Testis (tissue), 3 donors: ENCODE data around the gene CNPY4. TPM values are rescaled to one million over a fixed set of nuclear protein-coding genes. Genes with fewer than 3 reads are reported as not detected.

Experiments
- DNase-seq: peaks from one replicate; pipeline ENCODE4 v3.0.0-alpha.2; 2019
- H3K27ac ChIP-seq, 2 donors: fragments of 200-600 bp; sonication (generic); one replicate each; pipeline ENCODE4 v1.5.1; 2019
- H3K27me3 ChIP-seq: fragments of 200-600 bp; sonication (generic); one replicate; pipeline ENCODE4 v1.5.1; 2019
- H3K36me3 ChIP-seq: fragments of 200-600 bp; sonication (generic); one replicate; pipeline ENCODE4 v1.5.1; 2017; ENCODE audit warnings: low read depth; ENCODE audit errors: missing control alignments
- H3K4me1 ChIP-seq: fragments of 200-600 bp; sonication (generic); one replicate; pipeline ENCODE4 v1.5.1; 2019
- H3K4me3 ChIP-seq, 2 donors: fragments of 200-600 bp; sonication (generic); one replicate each; pipeline ENCODE4 v1.5.1; 2017 to 2019
- H3K9me3 ChIP-seq: fragments of 200-600 bp; sonication (generic); one replicate; pipeline ENCODE4 v1.5.1; 2017
- POLR2A ChIP-seq: fragments of 450-650 bp; IDR thresholded peaks from one replicate; pipeline ENCODE4 v1.6.1; 2017; ENCODE audit warnings: antibody characterized with exemption, mild to moderate bottlenecking, moderate library complexity
- WGBS, 2 donors: methylation state at CpG; one replicate each; pipeline ENCODE4 v1.1.5; 2018; 5-methylcytosine and 5-hydroxymethylcytosine counted together
- intact Hi-C: fragments of 100-400 bp; cut with DNase I; formaldehyde crosslinking; loops from one replicate; pipeline ENCODE4 v1.15.1; 2023; ENCODE audit warnings: low total_unique reads
- polyA plus RNA-seq: library from polyadenylated mRNA; stranded (reverse); fragments of 350-450 nt; fragmentation: Illumina TruSeq; extraction: RNeasy Lipid Tissue Mini Kit (QIAGEN cat#74804); gene quantifications from one replicate; pipeline ENCODE4 v1.2.3, GENCODE V29; 2014; ENCODE audit warnings: low read depth, low replicate concordance; ENCODE audit not compliant: insufficient read depth
- total RNA-seq, 2 donors: library from RNA; depleted of rRNA; stranded (reverse); fragments of >200 nt; gene quantifications; one replicate each; pipeline ENCODE4 v1.2.3, GENCODE V29; 2016
- TF ChIP-seq, protein P1 (sequence below), 3 experiments: fragments of 450-650 bp in 2 of 3; fragments of 200-600 bp in 1 of 3; sonication (generic) in 1 of 3; IDR thresholded peaks; one replicate each; pipeline ENCODE4 v1.5.1; 2016 to 2019; ENCODE audit warnings: antibody characterized with exemption in 3 of 3, mild to moderate bottlenecking in 2 of 3, moderate library complexity in 1 of 3

CNPY4 gene
- total and polyA plus RNA-seq, 3 donors from 2014 or later = 14.3 to 22.2 (median 19.3) TPM

DNA sequence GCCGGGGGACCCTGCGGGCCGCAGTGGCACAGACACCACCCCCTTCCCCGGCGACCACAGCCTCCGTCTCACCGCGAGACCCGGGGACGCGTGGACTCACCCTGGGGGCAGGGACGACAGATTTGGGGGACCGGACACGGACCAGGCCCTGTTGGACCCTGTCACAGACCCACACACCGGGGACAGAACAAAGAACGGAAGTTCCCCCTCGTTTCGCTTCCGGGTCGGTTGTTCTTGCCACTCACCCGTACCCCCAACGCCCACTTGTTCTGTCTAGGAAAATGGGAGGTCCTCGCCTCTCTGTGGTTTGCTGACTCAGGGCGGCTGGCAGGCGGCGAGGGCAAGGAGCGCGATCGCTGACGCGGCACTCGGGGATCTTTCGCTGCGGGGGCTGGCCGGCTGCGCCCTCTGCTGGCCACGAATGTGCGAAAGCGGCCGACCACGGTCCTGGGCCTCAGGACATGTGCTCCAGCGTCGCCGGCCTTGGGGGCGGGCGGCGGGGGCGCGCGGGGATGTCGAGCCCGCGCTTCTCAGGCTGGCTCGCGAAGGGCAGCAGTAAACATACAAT is 37.8 kb upstream of the CNPY4 start, which contains the start of gene ZNF3:
Gene ZNF3, minus strand, starts transcription at position 189 of the 568 bp plus-strand sequence. CDS start 4,366 bp downstream, outside the sequence.
- TF ChIP-seq POLR2A = no peak
- TF ChIP-seq, protein P1, sequence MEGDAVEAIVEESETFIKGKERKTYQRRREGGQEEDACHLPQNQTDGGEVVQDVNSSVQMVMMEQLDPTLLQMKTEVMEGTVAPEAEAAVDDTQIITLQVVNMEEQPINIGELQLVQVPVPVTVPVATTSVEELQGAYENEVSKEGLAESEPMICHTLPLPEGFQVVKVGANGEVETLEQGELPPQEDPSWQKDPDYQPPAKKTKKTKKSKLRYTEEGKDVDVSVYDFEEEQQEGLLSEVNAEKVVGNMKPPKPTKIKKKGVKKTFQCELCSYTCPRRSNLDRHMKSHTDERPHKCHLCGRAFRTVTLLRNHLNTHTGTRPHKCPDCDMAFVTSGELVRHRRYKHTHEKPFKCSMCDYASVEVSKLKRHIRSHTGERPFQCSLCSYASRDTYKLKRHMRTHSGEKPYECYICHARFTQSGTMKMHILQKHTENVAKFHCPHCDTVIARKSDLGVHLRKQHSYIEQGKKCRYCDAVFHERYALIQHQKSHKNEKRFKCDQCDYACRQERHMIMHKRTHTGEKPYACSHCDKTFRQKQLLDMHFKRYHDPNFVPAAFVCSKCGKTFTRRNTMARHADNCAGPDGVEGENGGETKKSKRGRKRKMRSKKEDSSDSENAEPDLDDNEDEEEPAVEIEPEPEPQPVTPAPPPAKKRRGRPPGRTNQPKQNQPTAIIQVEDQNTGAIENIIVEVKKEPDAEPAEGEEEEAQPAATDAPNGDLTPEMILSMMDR (IDR thresholded peaks at IDR 0.05) = peak; percentile 93 to 98 (median 95)
- Histone ChIP-seq H3K9me3 (no peaks in the 10 kb centered on the region), H3K4me3 (peak within 1 kb of the TSS; percentile 95 to 97), H3K27ac (peak within 1 kb of the TSS in 1 of 2 donors; percentile 71), H3K27me3 (no peaks in the 10 kb centered on the region), H3K4me1 (peaks cover 17% of the 10 kb centered on the region), H3K36me3 (no peaks in the 10 kb centered on the region)
- intact Hi-C loops = loop anchor here (10.0 kb wide), 1 partner anchor 87 kb away; no protein-coding TSS in a partner anchor
- peak; percentile 99 for DNase-seq
- 1% methylated on average over 18 to 35 of the region's 55 CpGs for WGBS, 2 donors

DNA sequence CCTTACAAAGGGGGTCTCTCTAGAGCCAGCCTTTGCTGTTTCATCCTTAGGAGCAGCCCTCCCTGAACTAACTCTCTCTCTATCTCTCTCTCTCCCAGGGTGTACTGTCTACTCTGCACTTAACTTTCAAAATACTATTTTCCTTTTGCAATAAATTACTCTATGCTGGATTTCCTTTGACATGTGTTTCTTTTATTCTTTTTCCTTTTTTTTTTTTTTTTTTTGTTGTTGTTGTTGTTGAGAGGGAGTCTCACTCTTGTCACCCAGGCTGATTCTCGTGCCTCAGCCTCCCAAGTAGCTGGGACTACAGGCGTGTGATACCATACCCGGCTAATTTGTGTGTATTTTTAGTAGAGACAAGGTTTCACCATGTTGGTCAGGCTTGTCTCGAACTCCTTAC is 36.5 kb upstream of the CNPY4 start:
- Histone ChIP-seq H3K4me3 (peak overlapping the region in 1 of 2 donors; percentile 97), H3K4me1 (peaks cover 17% of the 10 kb centered on the region), H3K36me3 (no peaks in the 10 kb centered on the region), H3K27ac (peak overlapping the region in 1 of 2 donors; percentile 67), H3K9me3 (no peaks in the 10 kb centered on the region), H3K27me3 (no peaks in the 10 kb centered on the region)
- no peak for DNase-seq
- TF ChIP-seq, protein P1 (IDR thresholded peaks at IDR 0.05) = no peak
- no peak for TF ChIP-seq POLR2A
- intact Hi-C loops = loop anchor here (10.0 kb wide), 1 partner anchor 88 kb away; no protein-coding TSS in a partner anchor
- WGBS, 2 donors = 66% methylated on average over 4 of the region's 4 CpGs

- Histone ChIP-seq H3K9me3 (no peaks in the 10 kb centered on the region), H3K36me3 (no peaks in the 10 kb centered on the region), H3K4me1 (peaks cover 23% of the 10 kb centered on the region), H3K4me3 (no peak overlapping the region), H3K27ac (no peak overlapping the region), H3K27me3 (no peaks in the 10 kb centered on the region)
- TF ChIP-seq POLR2A = no peak
- TF ChIP-seq, protein P1 (IDR thresholded peaks at IDR 0.05) = no peak
- intact Hi-C loops = loop anchor here (5.0 to 10.0 kb wide), 2 partner anchors 42 to 91 kb away; partner anchors contain the start of gene MBLAC1
- WGBS, 2 donors = 56 to 57% methylated on average over 3 of the region's 3 CpGs
- DNase-seq = no peak
These were observed 33.9 kb upstream of the CNPY4 start for GRCh38 chr7:100085515-100085914.

DNA sequence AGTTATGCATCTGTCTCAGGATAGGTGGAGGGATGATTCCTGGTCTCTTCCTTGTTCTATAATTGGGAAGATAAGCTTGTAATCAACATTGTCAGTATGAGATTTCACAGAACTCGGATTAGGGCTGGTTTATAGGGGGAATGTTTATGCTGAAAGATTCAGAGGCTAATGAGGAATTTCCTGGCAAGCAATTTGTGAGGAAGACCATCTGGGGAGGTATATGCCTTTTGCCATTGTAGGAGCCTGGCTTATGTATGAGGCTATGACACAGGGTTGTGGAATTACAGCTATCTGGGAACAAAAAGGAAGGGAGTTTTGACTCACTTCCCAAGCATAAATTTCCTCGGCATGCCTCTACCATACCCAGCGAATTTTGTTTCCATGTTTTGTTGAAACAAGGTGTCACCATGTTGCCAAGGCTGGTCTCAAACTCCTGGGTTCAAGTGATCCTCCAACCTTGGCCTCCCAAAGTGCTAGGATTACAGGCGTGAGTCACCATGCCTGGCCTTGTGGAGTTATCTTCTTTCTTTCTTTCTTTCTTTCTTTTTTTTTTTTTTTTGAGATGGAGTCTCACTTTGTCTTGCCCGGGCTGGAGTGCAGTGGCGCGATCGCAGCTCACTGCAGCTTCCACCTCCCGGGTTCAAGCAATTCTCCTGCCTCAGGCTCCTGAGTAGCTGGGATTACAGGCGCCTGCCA is 32.2 kb upstream of the CNPY4 start:
- 63 to 64% methylated on average over 10 of the region's 10 CpGs for WGBS, 2 donors
- H3K9me3 ChIP-seq = no peaks in the 10 kb centered on the region
- no peak overlapping the region for H3K27ac ChIP-seq
- DNase-seq = no peak
- no peaks in the 10 kb centered on the region for H3K27me3 ChIP-seq
- H3K4me3 ChIP-seq = no peak overlapping the region
- H3K36me3 ChIP-seq = no peaks in the 10 kb centered on the region
- intact Hi-C loops = loop anchor here (5.0 to 10.0 kb wide), 2 partner anchors 40 to 92 kb away; partner anchors contain the start of gene MBLAC1
- peaks cover 20% of the 10 kb centered on the region for H3K4me1 ChIP-seq
- TF ChIP-seq POLR2A = no peak
- TF ChIP-seq, protein P1 (IDR thresholded peaks at IDR 0.05) = no peak
